Fibroblast of mammary gland (primary cell): ENCODE results near the gene KLHL30.

Experiments used
- DNase-seq: peaks from one replicate; pipeline ENCODE4 v3.0.0-alpha.2; 2010; ENCODE audit warnings: low read depth
- H3K4me3 ChIP-seq: 2 replicates; pipeline ENCODE4 v1.5.1; 2011; ENCODE audit warnings: low read depth, mild to moderate bottlenecking, low read length, moderate library complexity; ENCODE audit not compliant: control insufficient read depth
- CTCF ChIP-seq: conservative IDR thresholded peaks from 2 replicates; pipeline ENCODE4 v1.5.1; 2011; ENCODE audit warnings: low read depth, low read length, inconsistent platforms; ENCODE audit not compliant: control insufficient read depth, insufficient read depth

Gene KLHL30

GRCh38 chr2:238139196-238140039 is 950 bp downstream of the KLHL30 start:
- H3K4me3 ChIP-seq: no peak overlapping the region
- peak; percentile 39 for TF ChIP-seq CTCF
- DNase-seq: no peak

GRCh38 chr2:238140040-238140439 is 1.6 kb downstream of the KLHL30 start:
- no peak for DNase-seq
- no peak overlapping the region for H3K4me3 ChIP-seq
- no peak for TF ChIP-seq CTCF

GRCh38 chr2:238140721-238141540 is 2.5 kb downstream of the KLHL30 start:
- no peak for TF ChIP-seq CTCF
- no peak for DNase-seq
- no peak overlapping the region for H3K4me3 ChIP-seq

GRCh38 chr2:238141541-238142318 is 3.3 kb downstream of the KLHL30 start:
- H3K4me3 ChIP-seq: no peak overlapping the region
- DNase-seq: no peak
- TF ChIP-seq CTCF: no peak

GRCh38 chr2:238142382-238143205 is 4.1 kb downstream of the KLHL30 start:
- H3K4me3 ChIP-seq: no peak overlapping the region
- no peak for TF ChIP-seq CTCF
- no peak for DNase-seq

GRCh38 chr2:238143239-238143951 is 4.9 kb downstream of the KLHL30 start:
- no peak overlapping the region for H3K4me3 ChIP-seq
- TF ChIP-seq CTCF: no peak
- peak; percentile 33 for DNase-seq
